ENCODE measurements around the gene HCRTR1.

Gene HCRTR1

GRCh38 chr1:31657972-31658510, 40.6 kb downstream of the HCRTR1 start:
- in situ Hi-C loops (cut with HindIII; ENCODE audit: low pct_ligation_motif_present, low pct_unique_long_range_greater_than_20kb, low sequenced_read_pairs) = no loop called here
- DNase-seq = no peak

- in situ Hi-C loops (cut with HindIII; ENCODE audit: low pct_ligation_motif_present, low pct_unique_long_range_greater_than_20kb, low sequenced_read_pairs) = no loop called here
- no peak for DNase-seq
These were observed 41.2 kb downstream of the HCRTR1 start for GRCh38 chr1:31658721-31659120.

GRCh38 chr1:31659889-31660288, 42.4 kb downstream of the HCRTR1 start:
- in situ Hi-C loops (cut with HindIII; ENCODE audit: low pct_ligation_motif_present, low pct_unique_long_range_greater_than_20kb, low sequenced_read_pairs) = no loop called here
- no peak for DNase-seq

GRCh38 chr1:31660871-31661455, 43.5 kb downstream of the HCRTR1 start:
- in situ Hi-C loops (cut with HindIII; ENCODE audit: low pct_ligation_motif_present, low pct_unique_long_range_greater_than_20kb, low sequenced_read_pairs) = no loop called here

GRCh38 chr1:31661856-31662255, 44.4 kb downstream of the HCRTR1 start:
- DNase-seq = no peak
- in situ Hi-C loops (cut with HindIII; ENCODE audit: low pct_ligation_motif_present, low pct_unique_long_range_greater_than_20kb, low sequenced_read_pairs) = no loop called here

More at GRCh38 chr1:31660871-31661455, 43.5 kb downstream of the HCRTR1 start:
- no peak for DNase-seq

- no peak for DNase-seq
- in situ Hi-C loops (cut with HindIII; ENCODE audit: low pct_ligation_motif_present, low pct_unique_long_range_greater_than_20kb, low sequenced_read_pairs) = no loop called here
These were observed 45.0 kb downstream of the HCRTR1 start for GRCh38 chr1:31662463-31662862.

GRCh38 chr1:31663622-31664452, 46.3 kb downstream of the HCRTR1 start:
- in situ Hi-C loops (cut with HindIII; ENCODE audit: low pct_ligation_motif_present, low pct_unique_long_range_greater_than_20kb, low sequenced_read_pairs) = no loop called here
- peak; percentile 34 for DNase-seq

- no peak for DNase-seq
- in situ Hi-C loops (cut with HindIII; ENCODE audit: low pct_ligation_motif_present, low pct_unique_long_range_greater_than_20kb, low sequenced_read_pairs) = no loop called here
These were observed 47.0 kb downstream of the HCRTR1 start for GRCh38 chr1:31664528-31664927.

GRCh38 chr1:31665234-31665878, 47.9 kb downstream of the HCRTR1 start:
- no peak for DNase-seq
- in situ Hi-C loops (cut with HindIII; ENCODE audit: low pct_ligation_motif_present, low pct_unique_long_range_greater_than_20kb, low sequenced_read_pairs) = no loop called here

- in situ Hi-C loops (cut with HindIII; ENCODE audit: low pct_ligation_motif_present, low pct_unique_long_range_greater_than_20kb, low sequenced_read_pairs) = no loop called here
These were observed 48.9 kb downstream of the HCRTR1 start for GRCh38 chr1:31666263-31666963.

GRCh38 chr1:31667065-31667785, 49.7 kb downstream of the HCRTR1 start:
- no peak for DNase-seq
- in situ Hi-C loops (cut with HindIII; ENCODE audit: low pct_ligation_motif_present, low pct_unique_long_range_greater_than_20kb, low sequenced_read_pairs) = no loop called here

More at GRCh38 chr1:31666263-31666963, 48.9 kb downstream of the HCRTR1 start:
- DNase-seq = no peak

GRCh38 chr1:31668303-31668883, 50.9 kb downstream of the HCRTR1 start:
- no peak for DNase-seq
- in situ Hi-C loops (cut with HindIII; ENCODE audit: low pct_ligation_motif_present, low pct_unique_long_range_greater_than_20kb, low sequenced_read_pairs) = no loop called here

- DNase-seq = no peak
- in situ Hi-C loops (cut with HindIII; ENCODE audit: low pct_ligation_motif_present, low pct_unique_long_range_greater_than_20kb, low sequenced_read_pairs) = no loop called here
These were observed 51.9 kb downstream of the HCRTR1 start for GRCh38 chr1:31669433-31669785.

- in situ Hi-C loops (cut with HindIII; ENCODE audit: low pct_ligation_motif_present, low pct_unique_long_range_greater_than_20kb, low sequenced_read_pairs) = no loop called here
These were observed 52.5 kb downstream of the HCRTR1 start for GRCh38 chr1:31669786-31670592.

GRCh38 chr1:31670593-31670964, 53.1 kb downstream of the HCRTR1 start:
- no peak for DNase-seq
- in situ Hi-C loops (cut with HindIII; ENCODE audit: low pct_ligation_motif_present, low pct_unique_long_range_greater_than_20kb, low sequenced_read_pairs) = no loop called here

More at GRCh38 chr1:31669786-31670592, 52.5 kb downstream of the HCRTR1 start:
- DNase-seq = peak; percentile 73

- in situ Hi-C loops (cut with HindIII; ENCODE audit: low pct_ligation_motif_present, low pct_unique_long_range_greater_than_20kb, low sequenced_read_pairs) = no loop called here
These were observed 53.7 kb downstream of the HCRTR1 start for GRCh38 chr1:31671147-31671546.

GRCh38 chr1:31671561-31672201, 54.2 kb downstream of the HCRTR1 start:
- in situ Hi-C loops (cut with HindIII; ENCODE audit: low pct_ligation_motif_present, low pct_unique_long_range_greater_than_20kb, low sequenced_read_pairs) = no loop called here
- no peak for DNase-seq

More at GRCh38 chr1:31671147-31671546, 53.7 kb downstream of the HCRTR1 start:
- DNase-seq = no peak

Measured in ACHN (cell line).